Measurements from ENCODE around the gene MROH8. TPM values are rescaled to one million over a fixed set of nuclear protein-coding genes. Genes with fewer than 3 reads are reported as not detected.

MROH8 gene
- total and polyA plus RNA-seq, 2 of the 13 experiments (the other 11 are each of a cell fraction or from before 2014, with no cell fraction given), result 2.6 to 5.5 TPM

GRCh38 chr20:37179683-37180524 is 556 bp upstream of the MROH8 start (continued):
- TF ChIP-seq ZSCAN20 (CRISPR knock-in tag; IDR thresholded peaks at IDR 0.05; ENCODE audit: borderline replicate concordance) (no peak), ZNF749 (CRISPR knock-in tag; IDR thresholded peaks at IDR 0.05; ENCODE audit: borderline replicate concordance) (0 out of 2 replicates have a peak, but pooled peaks have one; percentile 13), MAFF (IDR thresholded peaks at IDR 0.05; ENCODE audit: low read depth, low read length) (no peak), EP300 (IDR thresholded peaks at IDR 0.05; ENCODE audit: low read depth in 2 of 2, low read length in 2 of 2) (0 out of 4 replicates have a peak, but pooled peaks have one; percentile 6 to 8), EP300 (CRISPR knock-in tag; IDR thresholded peaks at IDR 0.05; ENCODE audit: borderline replicate concordance) (no peak), ZNF737 (CRISPR knock-in tag; IDR thresholded peaks at IDR 0.05; ENCODE audit: borderline replicate concordance) (no peak), ZNF484 (CRISPR knock-in tag; IDR thresholded peaks at IDR 0.05; ENCODE audit: borderline replicate concordance, low read depth) (0 out of 2 replicates have a peak, but pooled peaks have one; percentile 4), CSRNP1 (CRISPR knock-in tag; IDR thresholded peaks at IDR 0.05) (peak; percentile 73), FOSL2 (CRISPR knock-in tag; IDR thresholded peaks at IDR 0.05) (peak; percentile 37; the same call in 1 of the 2 replicates), ZKSCAN5 (CRISPR knock-in tag; IDR thresholded peaks at IDR 0.05) (no peak), DNMT3B (CRISPR knock-in tag; conservative IDR thresholded peaks at IDR 0.05) (peak; percentile 63; the same call in 1 of the 2 replicates), KDM2A (CRISPR knock-in tag; IDR thresholded peaks at IDR 0.05; ENCODE audit: borderline replicate concordance, low read depth) (no peak), SALL1 (CRISPR knock-in tag; IDR thresholded peaks at IDR 0.05) (no peak), ZNF143 (CRISPR knock-in tag; IDR thresholded peaks at IDR 0.05) (no peak), ZNF329 (CRISPR knock-in tag; IDR thresholded peaks at IDR 0.05; ENCODE audit: low read depth) (0 out of 2 replicates have a peak, but pooled peaks have one; percentile 57), CEBPG (CRISPR knock-in tag; IDR thresholded peaks at IDR 0.05) (peak; percentile 49; the same call in 1 of the 2 replicates), ZNF3 (CRISPR knock-in tag; IDR thresholded peaks at IDR 0.05) (0 out of 2 replicates have a peak, but pooled peaks have one; percentile 1), ZNF562 (CRISPR knock-in tag; IDR thresholded peaks at IDR 0.05; ENCODE audit: borderline replicate concordance) (no peak), ZSCAN25 (CRISPR knock-in tag; IDR thresholded peaks at IDR 0.05) (peak; percentile 10; the same call in 1 of the 2 replicates), ZNF652 (CRISPR knock-in tag; IDR thresholded peaks at IDR 0.05; ENCODE audit: borderline replicate concordance, low read depth) (0 out of 2 replicates have a peak, but pooled peaks have one; percentile 29), TEAD3 (CRISPR knock-in tag; optimal IDR thresholded peaks at IDR 0.05; ENCODE audit: borderline replicate concordance) (peak; percentile 31), GATA4 (IDR thresholded peaks at IDR 0.05; ENCODE audit: borderline replicate concordance, low read depth) (0 out of 2 replicates have a peak, but pooled peaks have one; percentile 8), MLXIP (CRISPR knock-in tag; IDR thresholded peaks at IDR 0.05; ENCODE audit: borderline replicate concordance) (no peak)

Measured in HepG2 (cell line).